ENCODE data around the gene SMARCD1.

The SMARCD1 gene

DNA sequence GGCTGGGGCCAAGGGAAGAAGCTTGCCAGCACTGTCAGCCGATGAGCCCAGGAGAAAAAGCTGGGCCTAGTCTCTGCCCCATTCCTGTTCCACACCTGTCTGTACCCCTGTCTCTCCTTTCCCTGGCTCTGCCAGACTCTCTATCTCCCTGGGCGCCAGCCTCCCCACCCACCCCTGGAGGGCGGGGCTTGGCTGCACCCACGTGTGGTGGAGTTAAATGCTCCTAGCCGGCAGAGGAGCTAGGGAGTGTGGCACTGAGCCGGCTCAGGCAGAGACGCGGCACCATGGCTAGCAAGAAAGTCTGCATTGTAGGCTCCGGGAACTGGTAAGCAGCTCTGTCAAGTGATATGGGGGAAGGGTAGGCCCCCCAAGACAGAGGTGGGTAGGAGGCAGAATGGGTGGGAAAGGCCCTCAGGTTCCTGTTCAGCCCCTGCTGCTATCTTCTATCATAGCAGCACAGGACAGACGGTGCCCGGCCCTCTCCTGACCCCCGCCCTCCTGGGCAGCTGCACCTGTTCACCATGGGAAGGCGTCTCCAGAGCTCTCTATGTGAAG is 18.7 kb downstream of the SMARCD1 start, which contains the start of gene GPD1:
Gene GPD1 (plus strand): TSS at position 242 of the 555 bp plus-strand sequence. CDS start 43 bp downstream, at position 285.
- no peak within 1 kb of the TSS for H3K4me3 ChIP-seq (ENCODE audit: low read depth, low read length)

DNA sequence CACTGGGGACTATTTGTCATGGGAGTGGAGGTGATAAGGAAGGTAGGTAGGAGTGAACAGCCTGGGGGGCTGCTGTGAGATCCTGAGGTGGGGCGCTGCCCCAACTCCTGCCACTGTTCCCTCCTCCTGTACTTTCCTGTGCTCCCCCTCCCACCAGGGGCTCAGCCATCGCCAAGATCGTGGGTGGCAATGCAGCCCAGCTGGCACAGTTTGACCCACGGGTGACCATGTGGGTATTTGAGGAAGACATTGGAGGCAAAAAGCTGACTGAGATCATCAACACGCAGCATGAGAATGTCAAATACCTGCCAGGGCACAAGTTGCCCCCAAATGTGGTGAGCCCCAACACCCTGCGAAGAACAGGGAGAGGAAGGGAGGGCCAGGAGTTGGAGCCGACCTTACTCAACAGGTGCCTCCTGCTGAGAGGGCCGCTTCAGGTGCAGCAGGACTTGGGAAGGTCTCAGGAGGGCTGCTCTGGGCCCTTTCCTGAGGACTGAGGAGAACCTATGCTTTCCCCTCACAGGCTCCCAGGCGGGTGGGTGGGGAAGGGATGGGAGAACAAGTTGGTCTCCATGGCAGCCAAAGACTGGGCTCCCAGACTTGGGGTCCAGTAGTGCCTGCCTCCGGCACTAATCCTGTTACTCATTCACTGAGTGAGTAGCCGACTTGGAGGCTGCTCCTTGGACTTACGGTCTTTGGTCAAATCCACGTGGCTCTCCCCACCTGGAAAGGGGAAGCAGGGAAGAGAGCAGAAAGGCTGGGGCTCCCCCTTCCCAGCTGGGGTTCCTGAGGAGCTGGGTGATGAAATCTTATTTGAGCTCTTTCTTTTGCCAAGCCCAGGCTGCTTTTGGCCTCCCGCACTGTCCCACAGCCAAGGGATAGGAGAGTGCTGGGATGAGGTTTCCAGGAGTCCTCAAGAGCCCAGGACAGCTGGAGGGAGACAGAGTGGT is 19.6 kb downstream of the SMARCD1 start:
- no peak overlapping the region for H3K4me3 ChIP-seq (ENCODE audit: low read depth, low read length)

DNA sequence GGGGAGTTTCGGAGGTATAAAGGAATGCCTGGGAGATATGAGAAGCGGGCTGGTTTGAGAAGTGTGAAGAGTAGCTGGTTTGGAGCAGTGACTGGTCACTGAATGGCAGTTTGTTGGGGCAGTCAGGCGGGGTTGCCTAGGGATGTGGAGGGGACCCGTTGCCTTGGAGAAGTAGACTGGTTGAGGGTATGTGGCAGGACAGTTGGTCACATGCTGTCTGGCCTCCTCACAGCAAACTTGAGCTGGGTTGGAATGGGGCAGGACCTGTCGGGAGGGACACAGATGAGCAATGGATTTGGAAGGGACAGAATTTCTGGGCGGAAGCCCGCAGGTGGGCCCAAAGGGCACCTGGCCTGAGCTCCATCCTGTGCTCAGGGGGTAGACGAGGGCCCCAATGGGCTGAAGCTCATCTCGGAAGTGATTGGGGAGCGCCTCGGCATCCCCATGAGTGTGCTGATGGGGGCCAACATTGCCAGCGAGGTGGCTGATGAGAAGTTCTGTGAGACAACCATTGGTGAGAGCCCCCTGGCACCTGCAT is 20.8 kb downstream of the SMARCD1 start:
- H3K4me3 ChIP-seq (ENCODE audit: low read depth, low read length): no peak overlapping the region

DNA sequence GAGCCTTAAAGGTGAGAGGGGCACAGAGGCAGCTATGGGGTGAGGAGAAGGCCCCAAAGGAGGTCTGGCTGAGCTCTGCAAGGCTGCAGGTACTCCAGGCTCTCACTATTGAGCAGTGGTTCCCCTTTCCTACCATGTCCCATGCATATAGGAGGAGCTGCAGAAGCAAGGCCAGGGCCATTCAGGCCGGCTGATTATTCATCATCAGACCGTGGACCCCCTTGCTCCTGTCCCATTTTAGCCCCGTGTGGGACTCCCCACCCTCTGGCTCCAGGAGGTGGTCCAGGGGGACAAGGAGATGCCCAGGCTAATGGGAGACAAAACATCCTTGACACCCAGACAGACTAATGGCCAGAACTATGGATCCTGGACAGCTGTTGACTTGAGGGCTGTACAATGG is 21.8 kb downstream of the SMARCD1 start:
- H3K4me3 ChIP-seq (ENCODE audit: low read depth, low read length): no peak overlapping the region

DNA sequence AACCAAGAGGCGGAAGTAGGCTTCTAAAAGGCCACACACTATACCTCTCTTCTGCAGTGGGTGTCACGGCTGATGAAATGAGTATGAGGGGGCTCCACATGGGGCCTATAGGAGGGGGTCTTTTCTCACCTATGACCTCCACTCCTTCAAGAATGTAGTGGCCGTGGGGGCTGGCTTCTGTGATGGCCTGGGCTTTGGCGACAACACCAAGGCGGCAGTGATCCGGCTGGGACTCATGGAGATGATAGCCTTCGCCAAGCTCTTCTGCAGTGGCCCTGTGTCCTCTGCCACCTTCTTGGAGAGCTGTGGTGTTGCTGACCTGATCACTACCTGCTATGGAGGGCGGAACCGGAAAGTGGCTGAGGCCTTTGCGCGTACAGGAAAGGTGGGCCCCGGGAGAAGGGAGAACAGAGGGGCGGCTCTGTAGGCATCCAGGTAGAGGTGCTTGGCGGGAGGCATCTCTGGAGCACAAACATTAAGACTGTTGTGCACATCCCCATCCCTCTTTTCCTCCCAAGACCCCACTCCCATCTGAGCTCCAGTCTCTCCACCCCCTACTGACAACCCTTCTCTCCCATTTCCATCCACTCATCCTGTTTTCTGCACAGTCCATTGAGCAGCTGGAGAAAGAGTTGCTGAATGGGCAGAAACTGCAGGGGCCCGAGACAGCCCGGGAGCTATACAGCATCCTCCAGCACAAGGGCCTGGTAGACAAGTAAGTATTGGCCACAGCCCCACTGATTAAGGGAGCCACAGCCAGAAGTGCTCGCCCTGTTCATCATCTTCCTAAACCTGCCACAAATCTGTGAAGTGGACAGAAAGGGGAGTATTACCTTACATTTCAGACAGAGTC is 22.5 kb downstream of the SMARCD1 start:
- H3K4me3 ChIP-seq (ENCODE audit: low read depth, low read length): no peak overlapping the region

DNA sequence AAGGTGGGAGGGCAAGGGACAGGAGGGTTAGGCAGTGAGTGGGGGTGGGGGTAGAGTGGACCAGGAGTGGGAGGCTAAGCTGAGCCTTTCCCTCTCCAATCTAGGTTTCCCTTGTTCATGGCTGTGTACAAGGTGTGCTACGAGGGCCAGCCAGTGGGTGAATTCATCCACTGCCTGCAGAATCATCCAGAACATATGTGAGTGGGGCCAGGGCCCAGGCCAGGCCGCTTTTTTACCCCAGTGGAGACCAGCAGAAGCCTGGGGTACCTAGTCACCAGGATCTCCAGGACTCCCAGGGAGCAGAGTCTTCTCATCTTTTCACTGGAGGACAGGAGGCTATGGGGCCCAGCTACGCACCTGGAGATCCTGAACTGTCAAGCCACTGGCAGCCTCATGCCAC is 24.2 kb downstream of the SMARCD1 start:
- no peak overlapping the region for H3K4me3 ChIP-seq (ENCODE audit: low read depth, low read length)

DNA sequence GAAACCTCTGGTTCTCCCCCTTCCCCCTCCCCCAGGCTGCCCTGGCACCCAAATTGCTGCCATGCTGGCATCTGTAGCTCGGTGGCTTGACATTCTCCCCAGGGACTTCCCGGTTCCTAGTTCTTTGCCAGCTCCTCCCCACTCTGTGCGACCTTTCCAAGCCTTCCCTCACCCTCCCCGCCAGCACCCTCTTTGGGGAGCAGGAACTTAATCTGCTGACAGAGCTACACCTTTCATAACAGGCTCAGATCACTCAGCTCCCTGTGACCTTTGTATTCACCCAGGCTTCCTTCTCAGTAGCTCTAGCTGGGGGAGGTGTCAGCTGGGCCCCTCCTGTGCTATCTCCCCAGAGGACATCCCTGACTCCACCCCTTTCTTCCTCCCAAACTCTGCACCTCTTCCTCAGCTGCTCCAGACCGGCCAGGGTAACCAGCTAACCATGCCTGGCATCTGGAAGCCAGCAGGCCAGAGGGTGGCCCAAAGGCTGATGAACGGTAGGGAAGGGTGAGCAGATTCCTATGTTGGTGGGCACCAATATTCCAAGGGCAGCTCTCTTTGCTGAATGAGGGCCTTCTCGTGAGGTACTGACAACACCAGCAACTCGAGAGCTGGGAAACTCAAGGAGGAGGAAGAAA is 25.1 kb downstream of the SMARCD1 start:
- H3K4me3 ChIP-seq (ENCODE audit: low read depth, low read length): no peak overlapping the region

DNA sequence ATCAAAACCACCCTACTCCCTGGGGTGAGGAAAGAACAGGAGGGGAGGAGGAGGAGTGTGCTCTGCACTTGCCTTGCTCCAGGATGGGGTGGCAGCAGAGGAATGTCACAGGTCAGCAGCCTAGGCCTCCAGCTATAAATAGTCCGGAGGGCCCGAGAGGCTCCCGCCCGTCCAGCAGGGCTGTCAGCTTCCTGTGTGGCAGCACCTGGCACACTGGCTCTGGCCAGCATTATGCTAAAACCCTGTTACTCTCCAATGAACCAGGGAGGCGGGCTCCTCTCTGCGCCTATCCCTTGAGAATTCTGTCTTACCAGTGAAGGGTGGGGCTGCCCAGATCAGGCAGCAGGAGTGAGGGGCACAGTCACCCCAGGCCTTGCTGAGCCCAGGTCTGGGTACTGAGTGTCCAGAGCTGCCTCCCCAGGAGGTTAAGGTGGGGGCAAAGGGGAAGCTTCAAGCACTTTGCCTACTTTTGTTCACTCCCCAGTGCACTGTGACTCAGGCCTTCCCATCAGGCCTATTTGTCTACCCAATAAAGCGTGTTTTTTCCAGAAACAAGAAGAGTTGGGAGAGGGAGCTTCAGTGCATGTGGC is 25.7 kb downstream of the SMARCD1 start:
- peak overlapping the region; percentile 33 for H3K4me3 ChIP-seq (ENCODE audit: low read depth, low read length)

DNA sequence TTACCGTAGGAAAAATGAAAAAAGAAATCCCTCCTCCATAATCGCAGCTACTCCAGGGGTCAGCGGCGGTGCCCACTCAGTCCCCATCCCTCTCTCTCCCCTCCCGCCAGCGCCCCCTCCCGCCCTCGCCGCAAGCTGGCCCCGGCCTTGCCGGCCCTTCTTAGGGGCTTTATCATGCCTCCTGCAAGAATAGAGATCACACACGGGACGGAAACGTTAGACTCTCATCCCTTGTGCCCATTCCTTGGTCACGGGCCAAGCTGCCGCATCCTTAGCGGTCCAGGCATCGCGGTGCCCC is 26.2 kb downstream of the SMARCD1 start:
- H3K4me3 ChIP-seq (ENCODE audit: low read depth, low read length): peak overlapping the region; percentile 33

DNA sequence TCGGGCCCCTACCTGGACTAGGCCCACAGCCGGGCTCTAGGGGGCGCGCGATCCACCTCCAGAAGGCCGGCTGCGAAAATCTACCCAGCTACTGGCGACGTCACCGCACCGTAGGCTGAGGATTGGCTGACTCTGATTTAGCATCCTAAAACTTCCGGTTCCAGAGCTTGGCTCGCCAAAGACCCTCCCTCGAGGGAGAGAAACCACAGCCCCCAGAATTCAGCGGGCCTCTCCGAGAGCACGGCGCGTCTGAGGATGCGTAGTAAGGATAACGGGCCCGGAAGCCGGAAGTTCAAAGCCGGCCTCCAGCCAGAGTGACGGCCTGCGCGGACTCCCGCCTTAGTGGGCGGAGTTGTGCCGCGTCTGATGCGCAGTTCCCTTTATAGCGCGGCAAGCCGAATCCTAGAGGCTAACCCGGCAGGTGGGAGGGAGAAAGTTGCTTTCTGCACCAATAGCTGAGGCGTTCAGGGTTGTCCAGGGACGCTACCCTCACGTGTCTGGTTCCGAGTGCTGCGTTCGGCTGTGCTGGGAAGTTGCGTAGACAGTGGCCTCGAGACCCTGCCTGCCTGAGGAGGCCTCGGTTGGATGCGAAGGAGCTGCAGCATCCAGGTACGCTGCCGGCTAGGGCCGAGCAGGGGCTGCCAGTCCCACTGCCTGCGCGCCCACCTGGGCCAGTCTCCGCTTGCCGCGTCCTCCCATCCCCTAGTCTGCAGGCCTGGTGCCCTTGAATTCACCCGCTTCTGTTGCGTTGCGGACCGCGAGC is 26.7 kb downstream of the SMARCD1 start, which contains the start of gene COX14:
Gene COX14 (plus strand): TSS at position 544 of the 763 bp plus-strand sequence. CDS start 7,808 bp downstream, outside the sequence.
- H3K4me3 ChIP-seq (ENCODE audit: low read depth, low read length): peak within 1 kb of the TSS; percentile 90

DNA sequence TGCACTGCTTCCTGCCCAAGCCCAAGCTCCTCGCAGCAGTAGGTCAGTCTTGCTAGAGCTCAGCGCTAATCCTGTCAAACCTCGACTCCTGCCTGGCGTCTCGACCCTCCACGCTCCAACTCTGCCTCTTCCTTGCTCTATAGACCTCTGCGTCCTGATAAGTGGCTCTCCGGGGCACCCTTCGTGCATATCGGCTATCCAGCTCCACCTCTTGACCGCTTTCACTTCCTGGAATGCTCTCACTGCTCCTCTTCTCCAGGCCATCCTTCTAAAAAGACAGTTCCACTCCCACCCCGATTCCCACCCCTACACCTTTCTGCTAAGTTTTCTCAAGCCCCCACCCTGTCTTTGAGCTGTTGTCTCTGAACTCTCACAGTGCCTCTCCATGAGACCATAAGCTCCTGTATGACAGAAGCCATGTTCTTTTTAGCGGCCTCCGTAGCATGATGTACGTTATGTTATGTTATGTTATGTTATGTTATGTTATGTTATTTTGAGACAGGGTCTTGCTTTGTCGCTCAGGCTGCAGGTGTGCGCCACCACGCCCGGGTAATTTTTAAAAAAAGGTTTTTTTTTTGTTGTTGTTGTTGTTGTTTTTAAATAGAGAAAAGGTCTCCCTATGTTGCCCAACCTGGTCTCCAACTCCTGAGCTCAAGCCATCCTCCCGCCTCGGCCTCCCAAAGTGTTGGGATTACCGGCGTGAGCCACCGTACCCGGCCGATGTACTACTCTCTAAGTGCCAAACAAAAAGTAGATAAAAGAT is 27.5 kb downstream of the SMARCD1 start:
- peak overlapping the region; percentile 90 for H3K4me3 ChIP-seq (ENCODE audit: low read depth, low read length)

DNA sequence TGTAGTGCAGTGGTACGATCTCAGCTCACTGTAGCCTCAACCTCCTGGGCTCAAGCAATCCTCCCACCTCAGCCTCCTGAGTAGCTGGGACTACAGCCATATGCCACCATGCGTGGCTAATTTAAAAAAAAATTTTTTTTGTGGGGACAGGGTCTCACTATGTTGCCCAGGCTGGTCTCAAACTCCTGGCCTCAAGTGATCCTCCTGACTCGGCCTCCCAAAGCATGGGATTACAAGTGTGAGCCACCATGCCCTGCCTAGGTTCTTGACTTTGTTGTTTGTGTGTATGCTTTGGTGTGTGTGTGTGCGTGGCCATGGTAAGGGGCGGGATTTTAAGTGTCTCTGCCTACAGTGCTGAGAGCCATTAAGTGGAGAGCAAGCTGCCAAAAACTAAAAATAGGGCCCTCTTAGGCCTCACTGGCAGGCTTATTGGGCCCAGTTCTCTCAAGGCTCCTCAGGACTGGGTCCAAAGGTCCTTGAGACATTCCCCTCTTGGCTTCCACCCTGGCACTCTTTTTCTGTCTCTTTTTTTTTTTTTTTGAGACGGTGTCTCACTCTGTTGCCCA is 32.0 kb downstream of the SMARCD1 start:
- no peak overlapping the region for H3K4me3 ChIP-seq (ENCODE audit: low read depth, low read length)

DNA sequence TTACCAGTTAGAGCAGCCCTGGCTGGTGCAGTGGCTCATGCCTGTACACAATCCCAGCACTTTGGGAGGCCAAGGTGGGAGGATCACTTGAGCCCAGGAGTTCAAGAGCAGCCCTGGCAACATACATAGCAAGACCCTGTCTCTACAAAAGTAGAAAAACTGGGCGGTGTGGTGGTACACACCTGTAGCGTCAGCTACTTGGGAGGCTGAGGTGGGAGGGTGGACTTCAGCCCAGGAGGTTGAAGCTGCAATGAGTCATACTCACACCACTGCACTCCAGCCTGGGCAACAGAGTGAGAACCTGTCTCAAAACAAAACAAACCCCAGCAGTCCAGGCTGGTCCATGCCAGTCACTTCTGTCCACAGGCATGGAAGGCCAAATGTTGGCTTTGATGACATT is 34.2 kb downstream of the SMARCD1 start:
- H3K4me3 ChIP-seq (ENCODE audit: low read depth, low read length): no peak overlapping the region

DNA sequence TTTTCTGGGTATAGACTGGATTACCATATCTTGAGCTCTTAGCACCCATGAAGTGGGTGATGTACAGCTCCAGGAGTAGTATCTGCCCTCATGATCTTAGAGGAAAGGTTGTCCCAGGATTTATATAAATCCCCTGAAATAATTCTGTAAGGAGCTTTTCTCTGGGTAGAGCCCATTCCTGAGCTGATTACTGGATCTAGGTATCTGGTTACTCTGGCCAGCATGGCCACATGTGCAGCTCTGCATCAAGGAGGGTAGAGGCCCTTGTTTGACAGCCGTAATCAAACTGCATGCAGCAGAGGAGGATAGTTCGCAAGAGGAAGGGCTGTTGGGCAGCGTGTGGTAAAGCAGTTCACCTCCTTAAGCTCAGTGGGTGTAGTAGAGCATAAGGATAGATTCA is 35.4 kb downstream of the SMARCD1 start:
- no peak overlapping the region for H3K4me3 ChIP-seq (ENCODE audit: low read depth, low read length)

DNA sequence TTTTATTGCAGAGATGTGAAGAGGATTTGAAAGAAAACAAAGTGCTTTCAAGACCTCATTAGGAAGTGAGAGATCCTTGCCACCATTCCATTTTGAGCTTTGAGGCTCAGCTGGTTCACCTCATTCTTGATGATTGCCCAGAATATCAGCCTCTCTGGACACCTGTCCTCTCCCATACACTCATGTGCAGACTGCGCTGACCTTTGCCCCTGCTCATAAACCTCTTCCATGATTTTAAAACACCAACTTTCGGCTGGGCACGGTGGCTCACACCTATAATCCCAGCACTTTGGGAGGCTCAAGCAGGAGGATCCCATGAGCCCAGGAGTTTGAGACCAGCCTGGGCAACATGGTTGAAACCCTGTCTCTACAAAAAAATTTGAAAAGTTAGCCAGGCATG is 35.8 kb downstream of the SMARCD1 start:
- no peak overlapping the region for H3K4me3 ChIP-seq (ENCODE audit: low read depth, low read length)

DNA sequence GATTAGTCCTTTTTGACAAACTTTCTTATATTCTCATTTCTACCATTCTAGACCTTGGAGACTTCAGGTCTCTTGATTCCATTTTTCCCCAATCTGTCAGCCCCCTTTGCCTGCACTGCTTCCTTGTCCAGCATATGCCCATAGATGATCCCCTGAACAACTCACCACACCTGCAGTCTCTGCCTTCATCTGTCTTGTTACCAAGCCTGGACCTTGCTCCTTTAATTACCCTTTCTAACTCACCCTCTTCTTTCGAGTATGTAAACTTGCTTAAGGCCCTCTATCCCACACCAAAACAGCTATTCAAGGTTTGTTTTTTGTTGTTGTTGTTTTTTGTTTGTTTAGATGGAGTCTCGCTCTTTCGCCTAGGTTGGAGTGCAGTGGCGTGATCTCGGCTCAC is 36.5 kb downstream of the SMARCD1 start:
- H3K4me3 ChIP-seq (ENCODE audit: low read depth, low read length): no peak overlapping the region

DNA sequence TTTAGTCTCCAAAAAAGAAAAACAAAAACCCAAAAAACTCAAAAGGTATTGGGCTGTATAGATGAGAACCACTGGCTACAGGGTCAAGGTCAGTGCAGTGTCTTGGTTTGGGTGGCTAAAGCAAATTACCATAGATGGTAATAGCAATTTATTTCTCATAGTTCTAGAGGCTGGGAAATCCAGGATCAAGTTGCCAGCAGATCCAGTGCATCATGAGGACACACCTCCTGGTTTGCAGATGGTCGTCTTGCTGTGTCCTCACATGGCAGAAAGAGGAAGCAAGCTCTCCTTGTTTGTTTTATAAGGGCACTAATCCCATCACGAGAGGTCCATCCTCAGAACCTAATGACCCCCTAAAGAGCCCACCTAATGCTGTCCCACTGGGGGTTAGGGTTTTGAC is 38.1 kb downstream of the SMARCD1 start:
- no peak overlapping the region for H3K4me3 ChIP-seq (ENCODE audit: low read depth, low read length)

DNA sequence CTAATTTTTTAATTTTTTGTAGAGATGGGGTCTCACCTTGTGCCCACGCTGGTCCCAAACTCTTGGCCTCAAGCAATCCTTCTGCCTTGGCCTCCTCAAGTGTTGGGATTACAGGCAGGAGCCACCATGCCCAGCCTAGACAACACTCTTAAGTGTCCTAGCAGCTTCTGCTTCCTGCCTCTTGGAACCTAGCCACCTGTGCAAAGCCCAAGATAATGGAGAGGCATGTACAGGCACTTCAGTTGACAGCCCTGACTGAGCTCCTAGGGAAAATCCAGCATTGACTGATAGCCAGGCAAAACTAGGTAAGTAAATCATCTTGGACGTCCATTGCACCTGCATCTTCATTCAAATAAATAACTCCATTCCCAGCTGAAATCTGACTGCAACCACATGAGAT is 42.4 kb downstream of the SMARCD1 start:
- no peak overlapping the region for H3K4me3 ChIP-seq (ENCODE audit: low read depth, low read length)

DNA sequence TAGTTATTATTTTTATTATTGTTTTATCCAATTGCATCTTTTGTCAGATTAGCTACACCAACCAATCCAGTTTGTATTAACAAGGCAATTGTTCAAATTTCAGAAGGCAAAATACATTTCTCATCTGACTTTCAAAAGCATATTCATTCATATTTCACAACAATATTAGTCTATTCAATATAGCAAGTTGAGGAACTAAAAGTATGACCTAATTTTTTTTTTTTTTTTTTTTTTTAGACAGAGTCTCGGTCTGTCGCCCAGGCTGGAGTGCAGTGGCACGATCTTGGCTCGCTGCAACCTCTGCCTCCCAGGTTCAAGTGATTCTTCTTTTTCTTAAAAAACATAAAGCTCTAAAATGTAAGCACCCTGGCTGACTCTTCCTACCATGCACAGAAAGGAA is 44.1 kb downstream of the SMARCD1 start:
- H3K4me3 ChIP-seq (ENCODE audit: low read depth, low read length): no peak overlapping the region

Measured in iPS-11a (cell line).